ENCODE measurements around the gene SCUBE1.

Gene SCUBE1

GRCh38 chr22:43247546-43248260, 95.5 kb downstream of the SCUBE1 start:
- Histone ChIP-seq H3K9ac (ENCODE audit: low read depth, low read length, poor library complexity, severe bottlenecking) (no peak overlapping the region), H3K4me3 (ENCODE audit: low read length, poor library complexity, severe bottlenecking) (no peak overlapping the region), H3K4me2 (ENCODE audit: low read depth, low read length, poor library complexity, severe bottlenecking) (no peak overlapping the region), H3K9me2 (replicated peaks; ENCODE audit: low read depth, low read length) (no peaks in the 10 kb centered on the region), H3K27me3 (ENCODE audit: insufficient read depth, low read length, poor library complexity, severe bottlenecking) (no peaks in the 10 kb centered on the region), H3F3A (ENCODE audit: low read depth) (no peaks in the 10 kb centered on the region), H3K9me3 (ENCODE audit: insufficient read depth, low read depth, low read length) (no peaks in the 10 kb centered on the region), H3K36me3 (ENCODE audit: insufficient read depth, low read length) (no peaks in the 10 kb centered on the region), H2AFZ (ENCODE audit: low read length) (no peak overlapping the region), H3K79me2 (ENCODE audit: insufficient read depth, low read length) (no peaks in the 10 kb centered on the region), H4K20me1 (ENCODE audit: insufficient read depth, low read length, poor library complexity, severe bottlenecking) (no peaks in the 10 kb centered on the region), H3K4me1 (ENCODE audit: insufficient read depth, low read length, poor library complexity, severe bottlenecking) (peaks cover 10% of the 10 kb centered on the region)
- TF ChIP-seq CTCF (conservative IDR thresholded peaks at IDR 0.05; ENCODE audit: low read length) (no peak), EZH2phosphoT487 (IDR thresholded peaks at IDR 0.05; ENCODE audit: borderline replicate concordance) (no peak)

GRCh38 chr22:43246188-43246587, 97.0 kb downstream of the SCUBE1 start:
- Histone ChIP-seq H3K4me3 (ENCODE audit: low read length, poor library complexity, severe bottlenecking) (no peak overlapping the region), H3K36me3 (ENCODE audit: insufficient read depth, low read length) (no peaks in the 10 kb centered on the region), H4K20me1 (ENCODE audit: insufficient read depth, low read length, poor library complexity, severe bottlenecking) (no peaks in the 10 kb centered on the region), H2AFZ (ENCODE audit: low read length) (peak overlapping the region; percentile 2; the same call in 1 of the 2 replicates), H3K9ac (ENCODE audit: low read depth, low read length, poor library complexity, severe bottlenecking) (peak overlapping the region; percentile 23), H3K4me1 (ENCODE audit: insufficient read depth, low read length, poor library complexity, severe bottlenecking) (peaks cover 10% of the 10 kb centered on the region), H3K79me2 (ENCODE audit: insufficient read depth, low read length) (no peaks in the 10 kb centered on the region), H3K9me3 (ENCODE audit: insufficient read depth, low read depth, low read length) (no peaks in the 10 kb centered on the region), H3K9me2 (replicated peaks; ENCODE audit: low read depth, low read length) (no peaks in the 10 kb centered on the region), H3K27me3 (ENCODE audit: insufficient read depth, low read length, poor library complexity, severe bottlenecking) (no peaks in the 10 kb centered on the region), H3F3A (ENCODE audit: low read depth) (no peaks in the 10 kb centered on the region), H3K4me2 (ENCODE audit: low read depth, low read length, poor library complexity, severe bottlenecking) (no peak overlapping the region)
- no peak for TF ChIP-seq EZH2phosphoT487 (IDR thresholded peaks at IDR 0.05; ENCODE audit: borderline replicate concordance)

GRCh38 chr22:43245717-43246116, 97.5 kb downstream of the SCUBE1 start:
- Histone ChIP-seq H3K9me2 (replicated peaks; ENCODE audit: low read depth, low read length) (no peaks in the 10 kb centered on the region), H3F3A (ENCODE audit: low read depth) (no peaks in the 10 kb centered on the region), H3K27me3 (ENCODE audit: insufficient read depth, low read length, poor library complexity, severe bottlenecking) (no peaks in the 10 kb centered on the region), H3K79me2 (ENCODE audit: insufficient read depth, low read length) (no peaks in the 10 kb centered on the region), H3K4me1 (ENCODE audit: insufficient read depth, low read length, poor library complexity, severe bottlenecking) (peaks cover 10% of the 10 kb centered on the region), H3K4me3 (ENCODE audit: low read length, poor library complexity, severe bottlenecking) (no peak overlapping the region), H3K9ac (ENCODE audit: low read depth, low read length, poor library complexity, severe bottlenecking) (peak overlapping the region; percentile 23), H3K36me3 (ENCODE audit: insufficient read depth, low read length) (no peaks in the 10 kb centered on the region), H2AFZ (ENCODE audit: low read length) (no peak overlapping the region), H3K4me2 (ENCODE audit: low read depth, low read length, poor library complexity, severe bottlenecking) (no peak overlapping the region), H4K20me1 (ENCODE audit: insufficient read depth, low read length, poor library complexity, severe bottlenecking) (no peaks in the 10 kb centered on the region), H3K9me3 (ENCODE audit: insufficient read depth, low read depth, low read length) (no peaks in the 10 kb centered on the region)
- TF ChIP-seq EZH2phosphoT487 (IDR thresholded peaks at IDR 0.05; ENCODE audit: borderline replicate concordance), result no peak
- no peak for TF ChIP-seq CTCF (conservative IDR thresholded peaks at IDR 0.05; ENCODE audit: low read length)

Data from Loucy (cell line).